Melanocyte of skin (primary cell): ENCODE data around the gene ETFB. TPM values are rescaled to one million over a fixed set of nuclear protein-coding genes. Genes with fewer than 3 reads are reported as not detected.

ENCODE experiments used
- total RNA-seq, 2 donors: library from RNA; depleted of rRNA; stranded (reverse); fragments of >200 nt; gene quantifications; 2 replicates each; pipeline ENCODE4 v1.2.3, GENCODE V29; 2012

ETFB gene
- total RNA-seq: 100 to 1,000 TPM; 106 to 145 TPM

DNA sequence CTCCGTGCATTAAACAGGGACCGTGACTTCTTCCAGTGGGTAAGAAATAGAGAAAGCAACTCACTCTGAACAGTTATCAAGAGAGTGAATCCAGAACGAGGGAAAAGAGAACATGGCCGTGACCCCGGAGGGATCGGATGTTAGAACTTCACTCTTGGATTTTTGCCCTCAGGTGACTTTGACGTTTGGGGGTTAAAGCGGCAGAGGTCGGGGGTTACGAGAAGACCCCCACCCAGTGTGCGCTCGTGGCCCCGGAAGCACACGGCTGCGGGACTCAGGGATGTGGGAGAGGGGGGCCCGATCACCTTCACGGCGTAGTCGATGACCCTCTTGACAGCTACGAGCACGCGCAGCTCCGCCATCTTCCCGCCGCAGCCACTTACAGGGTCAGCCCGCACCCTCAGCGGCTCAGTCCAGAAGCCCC, at the start of gene ETFB:
Gene ETFB, minus strand, starts transcription at position 424 of the 424 bp plus-strand sequence. Its CDS starts 62 bp downstream, at position 362.

DNA sequence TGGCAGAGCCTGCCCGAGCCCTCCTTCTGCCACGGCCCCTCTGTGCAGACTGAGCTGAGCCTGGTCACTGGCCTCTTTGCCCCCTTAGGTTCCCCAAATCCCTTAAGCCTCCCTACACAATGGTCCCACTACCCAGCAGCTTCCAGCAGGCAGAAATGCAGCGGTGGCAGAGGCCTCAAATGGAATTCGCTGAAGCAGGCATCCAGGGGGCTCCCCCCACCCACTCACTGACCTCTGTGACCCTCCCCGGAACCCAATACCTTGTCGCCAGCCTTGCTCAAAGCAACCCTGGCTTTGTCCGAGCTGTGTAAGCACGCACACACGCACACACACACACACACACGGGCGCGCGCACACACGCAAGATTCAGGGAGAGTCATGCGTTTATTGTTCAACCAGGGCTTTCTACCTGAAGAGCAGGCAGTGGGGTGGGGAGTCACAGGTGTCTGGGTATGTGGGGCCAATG, 21.8 kb upstream of the ETFB start, which contains the start of gene LIM2:
Gene LIM2, minus strand, starts transcription at position 51 of the 466 bp plus-strand sequence. CDS start 531 bp downstream, outside the sequence.

DNA sequence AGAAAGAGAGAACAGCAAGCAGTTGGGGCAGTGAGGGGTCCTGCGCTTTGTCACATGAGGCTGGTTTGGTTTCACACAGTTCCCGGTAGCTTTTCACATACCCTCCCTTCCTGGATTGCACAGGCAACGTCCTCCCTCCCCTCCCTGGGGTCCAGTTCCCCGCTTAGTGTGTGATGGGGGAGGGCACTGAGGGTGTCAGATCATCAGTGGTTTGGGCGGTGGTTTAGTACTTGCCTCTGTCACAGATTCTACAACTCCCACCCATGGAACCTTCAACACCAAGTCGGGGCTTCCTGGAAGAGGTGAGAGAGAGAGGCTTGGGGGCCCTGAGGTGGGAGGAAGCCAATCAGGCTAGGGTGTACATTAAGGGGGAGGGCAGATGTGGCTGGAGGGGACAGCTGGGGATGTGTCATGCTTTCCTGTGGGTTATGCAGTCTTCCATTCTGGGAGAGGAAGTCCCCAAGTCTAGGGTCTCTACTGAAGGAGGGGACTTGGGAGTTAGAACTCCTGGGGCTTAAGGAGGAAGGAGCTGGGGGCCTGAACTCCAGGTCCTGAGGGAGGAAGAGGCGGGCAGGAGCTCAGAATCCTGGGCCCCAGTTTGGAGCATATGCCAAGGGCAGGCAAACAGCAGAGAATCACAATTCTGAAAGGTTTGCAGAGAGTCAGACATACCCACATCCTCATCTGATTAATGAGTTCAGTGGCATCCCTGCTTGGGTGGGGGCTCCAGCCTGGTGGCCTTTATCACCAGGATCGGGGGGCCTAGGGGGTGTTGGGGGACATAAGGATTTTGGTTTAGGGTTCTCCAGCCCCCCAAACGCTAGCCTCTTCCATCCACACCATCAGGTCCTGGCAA, 6.7 kb upstream of the ETFB start, which contains the start of gene NKG7:
Gene NKG7, minus strand, starts transcription at position 6 of the 856 bp plus-strand sequence. CDS start 119 bp downstream, outside the sequence.

GRCh38 chr19:51368366-51369282, 2.4 kb upstream of the ETFB start, which contains the start of gene CLDND2:
Gene CLDND2 (minus strand): TSS chr19:51369003. CDS start chr19:51368577, 426 bp downstream.

DNA sequence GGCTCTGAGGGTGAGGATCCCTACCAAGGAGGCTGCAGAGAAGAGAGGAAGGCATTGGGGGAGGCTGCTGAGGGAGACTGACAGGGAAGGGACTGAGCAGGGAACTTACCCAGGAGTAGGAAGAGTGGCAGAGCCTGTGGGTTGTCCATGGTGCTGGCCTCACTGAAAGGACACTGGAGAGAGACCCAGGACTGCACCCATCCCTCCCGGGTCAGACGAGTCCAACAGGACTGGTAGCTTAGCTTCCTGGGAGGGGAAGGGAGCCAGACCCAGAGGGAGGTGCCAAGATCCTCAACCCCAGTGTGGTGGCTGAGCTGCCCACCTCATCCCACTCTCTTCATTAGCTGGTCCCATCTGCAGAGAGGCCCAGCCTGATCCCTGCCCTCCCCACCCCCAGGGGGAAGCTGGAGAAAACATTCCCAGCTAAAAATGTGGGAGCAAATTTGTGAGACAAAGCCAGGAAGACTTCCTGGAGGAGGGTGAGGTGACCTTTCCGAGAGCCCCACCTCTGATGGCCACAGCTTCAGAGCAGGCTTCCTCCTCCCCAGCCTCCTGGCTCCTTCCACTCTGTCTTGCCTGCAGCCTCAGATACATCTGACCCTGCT, 24.1 kb downstream of the ETFB start, which contains the start of gene VSIG10L:
Gene VSIG10L, minus strand, starts transcription at position 164 of the 605 bp plus-strand sequence. Its CDS starts 15 bp downstream, at position 149.

GRCh38 chr19:51311351-51312257, 54.6 kb downstream of the ETFB start, which contains the start of gene IGLON5:
Gene IGLON5 (plus strand): TSS chr19:51311644. CDS start chr19:51311848, 204 bp downstream.

Other genes starting within 250 kb of the ETFB start
- gene SIGLEC9, start 241.5 kb downstream of the ETFB start, total RNA-seq: not detected
- gene SIGLEC7, start 224.1 kb downstream of the ETFB start, total RNA-seq: not detected
- not detected for gene CD33, start 141.3 kb downstream of the ETFB start, total RNA-seq
- gene SIGLECL1, start 115.3 kb downstream of the ETFB start, total RNA-seq: not detected
- not detected for gene IGLON5, start 54.7 kb downstream of the ETFB start, total RNA-seq
- gene VSIG10L, start 24.2 kb downstream of the ETFB start, total RNA-seq: 1 to 10 TPM; 2.1 to 3.7 TPM
- gene CLDND2, start 2.6 kb upstream of the ETFB start, total RNA-seq: not detected
- not detected for gene NKG7, start 6.3 kb upstream of the ETFB start, total RNA-seq
- gene LIM2, start 21.6 kb upstream of the ETFB start, total RNA-seq: not detected
- gene C19orf84, start 24.2 kb upstream of the ETFB start, total RNA-seq: not detected
- not detected for gene SIGLEC10, start 51.3 kb upstream of the ETFB start, total RNA-seq
- not detected for gene SIGLEC8, start 92.1 kb upstream of the ETFB start, total RNA-seq
- gene CEACAM18, start 112.2 kb upstream of the ETFB start, total RNA-seq: not detected
- gene SIGLEC12, start 135.4 kb upstream of the ETFB start, total RNA-seq: not detected
- gene SIGLEC6, start 165.3 kb upstream of the ETFB start, total RNA-seq: not detected
- 1 to 10 TPM; 4.3 to 6.5 TPM for gene ZNF175, start 204.9 kb upstream of the ETFB start, total RNA-seq